ENCODE measurements around the gene CAMSAP1.

CAMSAP1 gene

GRCh38 chr9:135761150-135761844, 146.0 kb downstream of the CAMSAP1 start:
- peak in 17 of 56 donors; percentile 4 to 55 (median 19) for DNase-seq

DNA sequence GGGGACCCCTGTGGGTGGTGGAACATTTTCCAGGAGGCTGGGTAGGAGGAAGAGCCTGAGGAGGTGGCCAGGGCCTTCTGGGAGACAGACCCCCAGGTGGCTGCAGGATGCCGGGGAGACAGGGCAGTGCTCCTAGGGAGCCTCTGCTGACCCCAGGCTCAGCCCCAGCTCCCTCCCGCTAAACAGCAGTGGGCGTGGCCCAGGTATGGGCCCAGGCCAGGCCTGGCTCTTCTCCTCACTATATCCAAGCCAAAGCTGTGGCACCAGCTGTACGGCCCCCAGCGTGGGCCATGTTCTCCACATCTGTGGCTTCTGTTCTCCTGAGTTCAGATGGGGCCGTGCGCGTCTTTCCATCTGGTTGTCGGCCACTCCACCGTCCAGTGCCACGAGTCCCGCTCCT, 146.9 kb downstream of the CAMSAP1 start:
- DNase-seq, result no peak

- no peak for DNase-seq
These were observed 147.6 kb downstream of the CAMSAP1 start for GRCh38 chr9:135759676-135760300.

DNA sequence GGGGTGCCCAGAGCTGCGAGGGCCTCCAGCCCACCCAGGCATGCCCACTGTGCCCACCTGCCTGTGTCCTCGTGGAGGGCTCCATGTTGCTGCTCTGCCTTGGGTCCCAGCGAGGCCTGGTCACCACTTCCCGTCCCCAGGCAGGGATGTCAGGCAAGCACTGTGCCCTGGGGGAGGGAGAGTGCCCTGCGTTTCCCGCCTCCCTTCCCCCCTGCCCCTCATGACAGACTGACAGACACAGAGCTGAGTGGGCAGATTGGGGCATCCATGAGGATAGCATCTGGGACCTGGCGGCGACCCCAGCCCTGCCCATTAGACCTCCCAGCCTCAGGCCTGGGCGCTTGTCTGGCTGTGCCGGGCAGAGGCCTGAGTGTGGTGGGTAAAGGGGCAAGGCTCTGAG, 148.5 kb downstream of the CAMSAP1 start:
- DNase-seq, result no peak
